Fibroblast of pulmonary artery (primary cell): Measurements from ENCODE around the gene TSLP.

Experiments used
- DNase-seq: peaks from one replicate; pipeline ENCODE4 v3.0.0-alpha.2; 2010; ENCODE audit warnings: low read depth
- H3K4me3 ChIP-seq: replicated peaks from 2 replicates; pipeline ENCODE4 v1.5.1; 2011; ENCODE audit warnings: low read depth, mild to moderate bottlenecking, control low read depth, low read length, moderate library complexity
- TF ChIP-seq, protein P1 (sequence below): IDR thresholded peaks from 2 replicates; pipeline ENCODE4 v1.5.1; 2011; ENCODE audit warnings: mild to moderate bottlenecking, control low read depth, low read length, inconsistent platforms; ENCODE audit errors: missing control alignments

Gene TSLP

DNA sequence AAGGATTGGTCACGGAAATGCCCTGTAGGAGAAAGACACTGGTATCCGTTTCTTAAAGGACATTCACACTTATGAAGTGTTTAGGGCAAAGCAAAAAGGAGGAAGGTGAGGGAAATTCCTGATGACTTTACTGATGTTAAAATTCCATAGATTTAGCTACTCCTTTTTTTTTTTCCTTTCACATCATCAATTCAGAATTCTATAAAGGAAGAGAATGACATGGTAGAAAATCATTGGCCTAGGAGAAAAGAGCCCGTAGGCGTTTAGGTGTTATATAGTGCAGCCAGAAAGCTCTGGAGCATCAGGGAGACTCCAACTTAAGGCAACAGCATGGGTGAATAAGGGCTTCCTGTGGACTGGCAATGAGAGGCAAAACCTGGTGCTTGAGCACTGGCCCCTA lies at the start of gene TSLP:
TSS of gene TSLP (plus strand) at position 301 of the 400 bp plus-strand sequence. CDS start 178 bp downstream, outside the sequence.
- DNase-seq = no peak
- TF ChIP-seq, protein P1, sequence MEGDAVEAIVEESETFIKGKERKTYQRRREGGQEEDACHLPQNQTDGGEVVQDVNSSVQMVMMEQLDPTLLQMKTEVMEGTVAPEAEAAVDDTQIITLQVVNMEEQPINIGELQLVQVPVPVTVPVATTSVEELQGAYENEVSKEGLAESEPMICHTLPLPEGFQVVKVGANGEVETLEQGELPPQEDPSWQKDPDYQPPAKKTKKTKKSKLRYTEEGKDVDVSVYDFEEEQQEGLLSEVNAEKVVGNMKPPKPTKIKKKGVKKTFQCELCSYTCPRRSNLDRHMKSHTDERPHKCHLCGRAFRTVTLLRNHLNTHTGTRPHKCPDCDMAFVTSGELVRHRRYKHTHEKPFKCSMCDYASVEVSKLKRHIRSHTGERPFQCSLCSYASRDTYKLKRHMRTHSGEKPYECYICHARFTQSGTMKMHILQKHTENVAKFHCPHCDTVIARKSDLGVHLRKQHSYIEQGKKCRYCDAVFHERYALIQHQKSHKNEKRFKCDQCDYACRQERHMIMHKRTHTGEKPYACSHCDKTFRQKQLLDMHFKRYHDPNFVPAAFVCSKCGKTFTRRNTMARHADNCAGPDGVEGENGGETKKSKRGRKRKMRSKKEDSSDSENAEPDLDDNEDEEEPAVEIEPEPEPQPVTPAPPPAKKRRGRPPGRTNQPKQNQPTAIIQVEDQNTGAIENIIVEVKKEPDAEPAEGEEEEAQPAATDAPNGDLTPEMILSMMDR = no peak
- H3K4me3 ChIP-seq = no peak within 1 kb of the TSS

DNA sequence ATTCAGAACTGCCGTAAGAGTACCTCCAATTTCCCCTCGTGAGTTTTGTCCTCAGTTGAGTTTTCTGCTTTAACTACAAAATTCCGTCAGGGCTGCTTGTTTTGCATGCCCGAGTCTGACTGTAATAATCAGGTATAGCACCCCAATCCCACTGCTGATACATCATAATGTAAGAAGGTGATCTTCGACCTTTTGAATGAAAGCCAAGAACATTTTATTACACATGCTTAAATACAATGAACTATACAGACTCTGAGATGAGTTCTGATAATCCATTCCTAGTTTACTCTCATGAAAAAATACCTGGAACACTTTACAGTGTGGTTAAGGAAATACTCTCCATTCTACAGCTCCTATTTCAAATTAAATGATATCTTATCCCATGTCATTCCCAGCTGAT lies 49.2 kb upstream of the TSLP start:
- no peak overlapping the region for H3K4me3 ChIP-seq
- DNase-seq = no peak
- TF ChIP-seq, protein P1 = no peak

DNA sequence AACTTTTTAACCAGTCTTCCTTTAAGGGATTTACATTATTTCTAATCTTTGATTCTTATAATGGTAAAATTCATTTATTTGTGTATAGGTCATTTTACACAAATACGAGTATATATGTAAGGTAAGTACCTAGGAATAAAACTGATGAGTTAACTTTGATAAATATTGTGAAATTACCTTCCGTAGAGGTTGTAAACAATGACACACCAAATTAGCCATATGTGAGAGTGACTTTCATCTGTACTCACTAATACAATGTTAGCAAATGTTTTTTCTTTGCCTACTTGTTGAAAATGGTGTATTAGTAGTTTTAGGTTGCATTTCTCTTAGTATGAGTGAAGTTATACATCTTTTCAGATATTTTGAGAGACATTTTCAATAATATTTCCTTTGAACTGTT lies 42.6 kb upstream of the TSLP start:
- TF ChIP-seq, protein P1 = no peak
- no peak for DNase-seq
- H3K4me3 ChIP-seq = no peak overlapping the region

DNA sequence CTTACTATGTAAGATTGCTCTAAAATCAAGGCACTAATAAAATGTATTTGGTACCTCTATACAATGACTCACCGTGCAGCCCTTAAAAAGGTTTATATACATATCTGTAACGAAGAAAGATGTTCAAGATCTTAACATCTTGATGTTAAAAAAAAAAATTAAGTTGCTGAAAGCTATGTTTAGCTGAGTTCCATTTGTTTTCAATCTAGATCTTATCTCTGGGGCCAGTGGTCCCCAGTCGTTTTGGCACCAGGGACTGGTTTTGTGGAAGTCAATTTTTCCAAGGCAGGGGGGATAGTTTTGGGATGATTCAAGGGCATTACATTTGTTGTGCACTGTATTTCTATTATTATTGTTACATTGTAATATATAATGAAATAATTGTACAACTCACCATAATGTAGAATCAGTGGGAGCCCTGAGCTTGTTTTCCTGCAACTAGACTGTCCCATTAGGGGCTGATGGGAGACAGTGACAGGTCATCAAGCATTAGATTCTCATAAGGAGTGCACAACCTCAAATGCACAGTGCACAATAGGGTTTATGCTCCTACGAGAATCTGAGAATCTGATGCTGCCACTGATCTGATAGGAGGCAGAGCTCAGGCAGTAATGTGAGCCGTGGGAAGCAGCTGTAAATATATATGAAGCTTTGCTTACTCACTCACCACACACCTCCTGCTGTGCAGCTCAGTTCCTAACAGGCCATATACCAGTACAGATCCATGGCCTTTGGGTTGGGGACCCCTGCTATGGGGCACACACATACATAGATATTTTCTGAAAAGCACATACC lies 27.6 kb upstream of the TSLP start:
- TF ChIP-seq, protein P1 = no peak
- no peak overlapping the region for H3K4me3 ChIP-seq
- peak; percentile 14 for DNase-seq

DNA sequence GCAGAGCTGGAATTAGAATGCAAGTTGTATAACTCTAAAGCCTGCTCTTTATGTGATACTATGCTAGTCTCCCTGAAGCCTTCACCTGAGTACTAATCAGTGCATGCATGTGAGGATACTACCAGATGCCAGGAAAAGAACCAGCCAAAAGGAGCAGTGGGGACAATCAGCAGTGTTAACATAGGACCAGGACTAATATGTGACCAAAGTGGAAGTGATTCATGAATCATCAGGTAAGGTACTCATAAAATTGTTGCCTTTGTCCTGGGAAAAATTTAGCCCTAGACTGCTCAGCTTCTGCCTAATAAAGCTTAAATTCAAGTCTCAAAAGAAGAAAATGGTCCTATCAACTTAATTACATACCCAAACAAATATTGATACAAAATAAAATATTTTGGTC lies 13.4 kb upstream of the TSLP start:
- TF ChIP-seq, protein P1 = no peak
- no peak for DNase-seq
- H3K4me3 ChIP-seq = no peak overlapping the region

DNA sequence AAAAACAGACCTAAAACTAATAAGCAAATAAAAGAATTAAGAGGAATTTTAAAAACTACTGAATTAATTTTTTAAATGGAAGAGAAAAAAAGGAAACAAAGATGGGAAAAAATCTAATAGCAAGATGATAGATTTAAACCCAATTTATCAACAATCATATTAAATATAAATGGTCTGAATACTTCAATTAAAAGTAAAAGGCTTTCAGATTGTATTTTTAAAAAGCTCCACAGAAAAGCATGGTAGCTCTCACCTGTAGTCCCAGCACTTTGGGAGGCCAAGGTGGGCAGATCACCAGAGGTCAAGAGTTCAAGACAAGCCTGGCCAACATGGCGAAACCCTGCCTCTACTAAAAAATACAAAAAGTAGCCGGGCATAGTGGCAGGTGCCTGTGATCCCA lies 11.3 kb upstream of the TSLP start:
- TF ChIP-seq, protein P1 = no peak
- no peak overlapping the region for H3K4me3 ChIP-seq
- DNase-seq = no peak

DNA sequence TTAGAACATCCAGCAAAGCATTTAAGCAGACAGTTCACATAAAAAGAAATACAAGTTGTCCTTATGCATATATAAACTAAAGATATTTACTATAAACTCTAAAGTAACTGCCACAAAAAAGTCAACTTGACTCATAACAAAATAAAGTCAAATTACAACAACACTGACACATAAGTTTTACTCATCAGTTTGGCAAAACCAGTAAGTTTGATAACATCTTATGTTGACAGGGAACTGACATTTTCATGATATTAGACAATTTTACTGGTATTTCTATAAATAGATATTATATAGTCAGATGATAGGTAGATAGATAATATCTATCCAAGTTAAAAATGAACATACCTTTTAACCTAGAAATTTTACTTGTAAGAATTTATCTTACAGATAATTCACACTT lies 9.9 kb upstream of the TSLP start:
- DNase-seq = no peak
- TF ChIP-seq, protein P1 = no peak

More for the DNA sequence above, 9.9 kb upstream of the TSLP start:
- no peak overlapping the region for H3K4me3 ChIP-seq
